Measurements from ENCODE around the gene MRPL40.

Gene MRPL40

DNA sequence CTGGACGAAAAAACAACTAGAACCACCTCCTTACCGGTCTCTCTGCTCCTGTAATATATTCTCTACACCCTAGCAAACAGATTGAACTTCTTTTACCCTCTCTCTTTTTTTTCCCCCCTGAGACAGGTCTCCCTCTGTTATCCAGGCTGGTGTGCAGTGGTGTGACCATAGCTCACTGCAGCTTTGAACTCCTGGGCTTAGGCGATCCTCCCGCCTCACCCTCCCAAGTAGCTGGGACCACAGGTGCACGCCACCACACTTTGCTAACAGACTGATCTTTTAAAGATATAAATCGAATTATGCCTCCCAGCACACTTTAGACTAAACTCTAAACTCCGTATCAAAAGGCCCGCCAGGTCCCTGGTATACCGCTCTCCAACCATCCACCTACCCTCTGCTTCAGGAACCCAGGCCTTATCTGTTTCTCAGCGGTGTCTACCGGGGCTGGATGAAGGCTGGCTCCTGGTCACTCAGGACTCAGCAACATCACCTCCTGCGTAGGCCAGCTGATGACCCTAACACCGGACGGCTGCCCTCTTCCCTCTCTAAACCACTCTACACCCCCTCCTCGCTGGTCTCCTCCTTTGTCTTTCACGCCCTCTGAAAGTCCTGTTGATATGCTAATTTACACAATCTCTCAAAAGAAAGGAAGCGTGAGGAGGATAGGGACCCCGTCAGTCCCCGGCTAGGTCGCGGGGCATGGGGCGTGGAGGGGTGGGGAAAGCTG, 14.4 kb downstream of the MRPL40 start:
- Histone ChIP-seq H3K79me1 (replicated peaks; ENCODE audit: low read length, poor library complexity, severe bottlenecking) (peaks cover 19% of the 10 kb centered on the region), H3K23ac (ENCODE audit: low read length in 2 of 2) (no peak overlapping the region), H3K4me1 (ENCODE audit: control insufficient read depth, insufficient read depth, low read depth, low read length) (peaks cover 13% of the 10 kb centered on the region), H3K4me3 (ENCODE audit: insufficient read depth in 1 of 2, low read depth in 1 of 2, low read length in 2 of 2) (peak overlapping the region; percentile 94 to 98), H3K14ac (ENCODE audit: low read length in 2 of 2) (peak overlapping the region in 1 of 2 experiments; percentile 69), H2BK120ac (ENCODE audit: low read depth, low read length) (no peak overlapping the region), H2AFZ (ENCODE audit: low read depth, low read length) (no peak overlapping the region), H3K4me2 (ENCODE audit: low read length, poor library complexity, severe bottlenecking) (peak overlapping the region; percentile 67), H3K36me3 (ENCODE audit: control insufficient read depth in 1 of 2, insufficient read depth in 2 of 2, low read depth in 1 of 2, low read length in 2 of 2) (peaks cover 20 to 55% of the 10 kb centered on the region in 2 experiments), H2BK12ac (ENCODE audit: low read length in 2 of 2) (no peak overlapping the region), H2AK5ac (ENCODE audit: low read length, severe bottlenecking) (no peak overlapping the region), H3K18ac (ENCODE audit: low read depth in 1 of 2, low read length in 2 of 2) (peak overlapping the region in 1 of 2 experiments; percentile 97), H4K8ac (ENCODE audit: low read length) (no peak overlapping the region), H4K91ac (ENCODE audit: low read length) (no peak overlapping the region), H3K27me3 (ENCODE audit: control insufficient read depth in 1 of 2, insufficient read depth in 1 of 2, low read length in 2 of 2) (no peaks in the 10 kb centered on the region), H3K9me3 (ENCODE audit: control insufficient read depth, low read length) (no peaks in the 10 kb centered on the region), H2BK5ac (ENCODE audit: low read depth, low read length, poor library complexity, severe bottlenecking) (no peak overlapping the region), H3K27ac (ENCODE audit: low read length, poor library complexity, severe bottlenecking) (peak overlapping the region; percentile 27), H3K9ac (ENCODE audit: low read length) (peak overlapping the region; percentile 94), H3K4ac (ENCODE audit: low read depth in 1 of 2, low read length in 2 of 2) (peak overlapping the region; percentile 46 to 57), H2BK15ac (ENCODE audit: low read depth, poor library complexity, severe bottlenecking) (peak overlapping the region; percentile 50)
- peak; percentile 22 for DNase-seq
- WGBS: 25% methylated on average over 22 of the region's 22 CpGs

DNA sequence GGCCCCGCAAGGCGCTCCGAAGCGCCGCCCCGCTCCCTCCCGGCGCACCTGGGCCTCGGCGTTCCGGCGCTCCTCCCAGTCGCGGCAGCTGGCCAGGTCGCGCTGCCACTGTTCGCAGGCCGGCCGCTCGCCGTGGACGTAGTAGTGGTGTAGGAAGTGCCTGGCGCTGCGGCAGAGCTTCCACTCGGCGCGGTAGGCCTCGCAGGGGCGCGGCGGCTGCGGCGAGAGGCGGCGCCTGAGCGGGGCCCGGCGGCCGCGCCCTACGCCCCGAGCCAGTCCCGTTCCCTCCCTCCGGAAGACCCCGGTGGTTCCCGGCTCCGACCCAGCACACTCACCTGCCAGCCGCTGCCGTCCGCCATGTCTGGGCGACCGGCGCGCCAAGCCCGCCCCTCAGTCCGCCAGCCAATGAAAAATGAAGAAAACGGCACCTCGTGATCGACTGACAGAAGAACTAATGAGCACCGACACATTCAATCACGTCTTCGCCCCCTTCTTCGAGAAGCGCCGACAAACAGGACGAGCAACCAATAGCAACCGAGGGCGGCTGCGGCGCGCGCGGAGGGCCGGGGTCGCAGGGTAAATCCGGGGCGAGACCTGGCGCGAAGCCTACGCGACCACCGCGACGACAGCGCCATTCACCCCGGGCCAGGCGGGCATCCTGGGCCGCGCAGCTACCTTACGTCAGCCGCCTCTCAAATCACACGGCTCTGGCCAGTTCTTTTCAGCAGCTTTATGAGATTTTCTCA, 15.2 kb downstream of the MRPL40 start, which contains the start of gene C22orf39:
Gene C22orf39 (minus strand): TSS at position 382 of the 746 bp plus-strand sequence. CDS start 23 bp downstream, at position 359.
- H2AFZ ChIP-seq (ENCODE audit: low read depth, low read length): peak within 1 kb of the TSS; percentile 98
- H3K23ac ChIP-seq (ENCODE audit: low read length in 2 of 2): peak within 1 kb of the TSS in 1 of 2 experiments; percentile 4
- H3K4ac ChIP-seq (ENCODE audit: low read depth in 1 of 2, low read length in 2 of 2): peak within 1 kb of the TSS; percentile 60 to 84
- H3K4me3 ChIP-seq (ENCODE audit: insufficient read depth in 1 of 2, low read depth in 1 of 2, low read length in 2 of 2): peak within 1 kb of the TSS; percentile 94 to 98
- peak; percentile 95 for DNase-seq
- peak within 1 kb of the TSS; percentile 41 for H3K27ac ChIP-seq (ENCODE audit: low read length, poor library complexity, severe bottlenecking)
- H2BK5ac ChIP-seq (ENCODE audit: low read depth, low read length, poor library complexity, severe bottlenecking): no peak within 1 kb of the TSS
- peak within 1 kb of the TSS in 1 of 2 experiments; percentile 97 for H3K14ac ChIP-seq (ENCODE audit: low read length in 2 of 2)
- peaks cover 22 to 57% of the 10 kb centered on the region in 2 experiments for H3K36me3 ChIP-seq (ENCODE audit: control insufficient read depth in 1 of 2, insufficient read depth in 2 of 2, low read depth in 1 of 2, low read length in 2 of 2)
- peak within 1 kb of the TSS; percentile 94 for H3K9ac ChIP-seq (ENCODE audit: low read length)
- peak within 1 kb of the TSS; percentile 67 for H3K4me2 ChIP-seq (ENCODE audit: low read length, poor library complexity, severe bottlenecking)
- under 1% methylated on average over 77 of the region's 92 CpGs for WGBS
- H3K27me3 ChIP-seq (ENCODE audit: control insufficient read depth in 1 of 2, insufficient read depth in 1 of 2, low read length in 2 of 2): no peaks in the 10 kb centered on the region
- H4K91ac ChIP-seq (ENCODE audit: low read length): peak within 1 kb of the TSS; percentile 56
- H3K9me3 ChIP-seq (ENCODE audit: control insufficient read depth, low read length): no peaks in the 10 kb centered on the region
- no peak within 1 kb of the TSS for H2BK120ac ChIP-seq (ENCODE audit: low read depth, low read length)
- peak within 1 kb of the TSS; percentile 86 for H4K8ac ChIP-seq (ENCODE audit: low read length)
- H3K4me1 ChIP-seq (ENCODE audit: control insufficient read depth, insufficient read depth, low read depth, low read length): peaks cover 13% of the 10 kb centered on the region
- peak within 1 kb of the TSS in 1 of 2 experiments; percentile 61 for H2BK12ac ChIP-seq (ENCODE audit: low read length in 2 of 2)
- no peak within 1 kb of the TSS for H2AK5ac ChIP-seq (ENCODE audit: low read length, severe bottlenecking)
- H3K18ac ChIP-seq (ENCODE audit: low read depth in 1 of 2, low read length in 2 of 2): peak within 1 kb of the TSS; percentile 69 to 97
- H3K79me1 ChIP-seq (replicated peaks; ENCODE audit: low read length, poor library complexity, severe bottlenecking): peaks cover 19% of the 10 kb centered on the region
- peak within 1 kb of the TSS; percentile 50 for H2BK15ac ChIP-seq (ENCODE audit: low read depth, poor library complexity, severe bottlenecking)

DNA sequence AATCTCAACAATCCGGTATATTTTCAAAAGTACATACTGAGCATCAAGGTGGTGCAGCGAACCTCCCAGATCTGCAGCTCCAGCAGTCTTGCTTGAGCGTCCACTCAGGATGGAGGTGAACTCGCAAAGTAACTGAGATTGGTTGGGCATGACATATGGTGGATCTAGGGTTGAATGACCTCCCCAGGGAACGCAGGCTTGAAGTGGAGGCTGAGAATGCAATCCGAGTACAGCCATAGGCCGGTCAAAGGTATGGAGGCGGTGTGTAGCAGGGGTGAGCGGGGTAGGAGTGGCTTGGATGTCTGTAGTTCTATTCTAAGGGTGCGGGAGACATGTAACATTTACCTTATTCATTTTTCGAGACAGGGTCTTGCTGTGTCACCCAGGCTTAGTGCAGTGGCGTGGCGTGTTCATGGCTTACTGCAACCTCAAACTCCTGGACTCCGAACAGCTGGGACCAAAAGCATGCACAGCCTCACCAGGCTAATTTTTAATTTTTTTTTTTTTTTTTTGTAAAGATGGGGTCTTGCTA, 15.8 kb downstream of the MRPL40 start:
- no peak overlapping the region for H3K4ac ChIP-seq (ENCODE audit: low read depth in 1 of 2, low read length in 2 of 2)
- H3K36me3 ChIP-seq (ENCODE audit: control insufficient read depth in 1 of 2, insufficient read depth in 2 of 2, low read depth in 1 of 2, low read length in 2 of 2): peaks cover 23 to 62% of the 10 kb centered on the region in 2 experiments
- H3K4me2 ChIP-seq (ENCODE audit: low read length, poor library complexity, severe bottlenecking): peak overlapping the region; percentile 34
- peaks cover 19% of the 10 kb centered on the region for H3K79me1 ChIP-seq (replicated peaks; ENCODE audit: low read length, poor library complexity, severe bottlenecking)
- peak overlapping the region; percentile 94 for H3K9ac ChIP-seq (ENCODE audit: low read length)
- H3K27ac ChIP-seq (ENCODE audit: low read length, poor library complexity, severe bottlenecking): peak overlapping the region; percentile 41
- no peaks in the 10 kb centered on the region for H3K9me3 ChIP-seq (ENCODE audit: control insufficient read depth, low read length)
- H3K4me1 ChIP-seq (ENCODE audit: control insufficient read depth, insufficient read depth, low read depth, low read length): peaks cover 12% of the 10 kb centered on the region
- no peak overlapping the region for H2BK12ac ChIP-seq (ENCODE audit: low read length in 2 of 2)
- no peak overlapping the region for H4K91ac ChIP-seq (ENCODE audit: low read length)
- H2AK5ac ChIP-seq (ENCODE audit: low read length, severe bottlenecking): no peak overlapping the region
- no peak overlapping the region for H4K8ac ChIP-seq (ENCODE audit: low read length)
- no peak overlapping the region for H3K14ac ChIP-seq (ENCODE audit: low read length in 2 of 2)
- H3K4me3 ChIP-seq (ENCODE audit: insufficient read depth in 1 of 2, low read depth in 1 of 2, low read length in 2 of 2): peak overlapping the region; percentile 94 to 98
- no peak overlapping the region for H3K23ac ChIP-seq (ENCODE audit: low read length in 2 of 2)
- H2BK15ac ChIP-seq (ENCODE audit: low read depth, poor library complexity, severe bottlenecking): no peak overlapping the region
- H3K27me3 ChIP-seq (ENCODE audit: control insufficient read depth in 1 of 2, insufficient read depth in 1 of 2, low read length in 2 of 2): no peaks in the 10 kb centered on the region
- peak overlapping the region in 1 of 2 experiments; percentile 2 for H3K18ac ChIP-seq (ENCODE audit: low read depth in 1 of 2, low read length in 2 of 2)
- peak overlapping the region; percentile 72 for H2AFZ ChIP-seq (ENCODE audit: low read depth, low read length)
- WGBS: 39% methylated on average over 14 of the region's 14 CpGs
- no peak overlapping the region for H2BK120ac ChIP-seq (ENCODE audit: low read depth, low read length)
- no peak overlapping the region for H2BK5ac ChIP-seq (ENCODE audit: low read depth, low read length, poor library complexity, severe bottlenecking)
- DNase-seq: peak; percentile 76
